WTC11 (cell line): ENCODE results near the gene EDC4. TPM values are rescaled to one million over a fixed set of nuclear protein-coding genes. Genes with fewer than 3 reads are reported as not detected.

Experiments used
- ATAC-seq: fragments of 200-7000 bp; cut with Tn5 transposase; 2 replicates; pipeline ENCODE4 v1.10.0; 2021; ENCODE audit warnings: mild to moderate bottlenecking, moderate library complexity
- CTCF ChIA-PET: fragments of 300-600 bp; sonication (Branson Sonifier 250); formaldehyde crosslinking; loops from one replicate; lab custom pipeline; 2021; ENCODE audit warnings: antibody characterized with exemption; lab: Charles Lee
- POLR2A ChIA-PET: fragments of 350-600 bp; sonication (Branson Sonifier 250); formaldehyde crosslinking; loops from one replicate; lab custom pipeline; 2021; ENCODE audit warnings: antibody characterized with exemption; lab: Charles Lee
- DNase-seq: peaks from one replicate; pipeline ENCODE4 v3.0.0; 2021; ENCODE audit warnings: low spot score
- H3K27ac Mint-ChIP-seq: 2 replicates; pipeline ENCODE4 v1.8.0; 2021; ENCODE audit warnings: mixed read lengths
- H3K27me3 Mint-ChIP-seq: 2 replicates; pipeline ENCODE4 v1.8.0; 2021; ENCODE audit warnings: low read depth, mild to moderate bottlenecking, moderate library complexity, mixed read lengths
- H3K36me3 Mint-ChIP-seq: 2 replicates; pipeline ENCODE4 v1.8.0; 2021; ENCODE audit warnings: mixed read lengths
- H3K4me1 Mint-ChIP-seq: 2 replicates; pipeline ENCODE4 v1.8.0; 2022; ENCODE audit warnings: mixed read lengths
- H3K4me3 Mint-ChIP-seq: 2 replicates; pipeline ENCODE4 v1.8.0; 2021; ENCODE audit warnings: mild to moderate bottlenecking, moderate library complexity, mixed read lengths
- H3K9me3 Mint-ChIP-seq: 2 replicates; pipeline ENCODE4 v1.8.0; 2021; ENCODE audit warnings: mixed read lengths
- ATF1 ChIP-seq: sonication (generic); formaldehyde crosslinking; IDR thresholded peaks from 2 replicates; pipeline ENCODE4 v1.8.1; 2023; ENCODE audit warnings: mild to moderate bottlenecking, moderate library complexity, missing genetic modification reagents
- ATF2 ChIP-seq: sonication (generic); formaldehyde crosslinking; IDR thresholded peaks from 2 replicates; pipeline ENCODE4 v1.8.1; 2022; ENCODE audit warnings: low read depth, missing genetic modification reagents, borderline replicate concordance
- CREB1 ChIP-seq: sonication (generic); formaldehyde crosslinking; IDR thresholded peaks from 2 replicates; pipeline ENCODE4 v1.8.0; 2023; ENCODE audit warnings: mild to moderate bottlenecking, missing genetic modification reagents
- CREM ChIP-seq: sonication (generic); formaldehyde crosslinking; IDR thresholded peaks from 2 replicates; pipeline ENCODE4 v1.8.1; 2022; ENCODE audit warnings: mild to moderate bottlenecking, missing genetic modification reagents, moderate library complexity
- E2F5 ChIP-seq: sonication (generic); formaldehyde crosslinking; IDR thresholded peaks from 2 replicates; pipeline ENCODE4 v1.8.1; 2022; ENCODE audit warnings: mild to moderate bottlenecking, moderate library complexity, missing genetic modification reagents
- ESRRA ChIP-seq: sonication (generic); formaldehyde crosslinking; IDR thresholded peaks from 2 replicates; pipeline ENCODE4 v1.8.1; 2022; ENCODE audit warnings: mild to moderate bottlenecking, missing genetic modification reagents, borderline replicate concordance
- GABPB1 ChIP-seq: sonication (generic); formaldehyde crosslinking; IDR thresholded peaks from 2 replicates; pipeline ENCODE4 v1.8.1; 2023; ENCODE audit warnings: mild to moderate bottlenecking, missing genetic modification reagents
- KAT7 ChIP-seq: sonication (generic); formaldehyde crosslinking; IDR thresholded peaks from 2 replicates; pipeline ENCODE4 v1.8.1; 2023; ENCODE audit warnings: missing genetic modification reagents, mild to moderate bottlenecking, borderline replicate concordance
- MAX ChIP-seq: sonication (generic); formaldehyde crosslinking; IDR thresholded peaks from 2 replicates; pipeline ENCODE4 v1.8.0; 2022; ENCODE audit warnings: mild to moderate bottlenecking, missing genetic modification reagents
- NR3C1 ChIP-seq: sonication (generic); formaldehyde crosslinking; conservative IDR thresholded peaks from 2 replicates; pipeline ENCODE4 v1.8.1; 2023; ENCODE audit warnings: low read depth, mild to moderate bottlenecking, missing genetic modification reagents
- RORB ChIP-seq: fragments of 250-450 bp; sonication (Bioruptor Pico); IDR thresholded peaks from 2 replicates; pipeline ENCODE4 v1.9.0; 2021; ENCODE audit warnings: mild to moderate bottlenecking
- SMAD4 ChIP-seq: sonication (generic); formaldehyde crosslinking; IDR thresholded peaks from 2 replicates; pipeline ENCODE4 v1.8.0; 2022; ENCODE audit warnings: mild to moderate bottlenecking, missing genetic modification reagents
- SOX15 ChIP-seq: fragments of 250-450 bp; sonication (Bioruptor Pico); IDR thresholded peaks from 2 replicates; pipeline ENCODE4 v1.9.0; 2021; ENCODE audit warnings: mild to moderate bottlenecking
- ZBTB21 ChIP-seq: sonication (generic); formaldehyde crosslinking; IDR thresholded peaks from 2 replicates; pipeline ENCODE4 v1.8.1; 2023; ENCODE audit warnings: mild to moderate bottlenecking, missing genetic modification reagents, borderline replicate concordance
- ZNF121 ChIP-seq: sonication (generic); formaldehyde crosslinking; IDR thresholded peaks from 2 replicates; pipeline ENCODE4 v1.8.0; 2023; ENCODE audit warnings: missing genetic modification reagents
- ZNF671 ChIP-seq: fragments of 250-450 bp; sonication (Bioruptor Pico); IDR thresholded peaks from 2 replicates; pipeline ENCODE4 v1.8.0; 2021; ENCODE audit warnings: mild to moderate bottlenecking
- total RNA-seq: library from RNA; stranded (reverse); gene quantifications from 3 replicates; pipeline ENCODE4 v1.2.3, GENCODE V29; 2021
- TF ChIP-seq, protein P1 (sequence below): fragments of 250-450 bp; sonication (Bioruptor Pico); IDR thresholded peaks from 2 replicates; pipeline ENCODE4 v1.9.0; 2021; ENCODE audit warnings: mild to moderate bottlenecking, borderline replicate concordance
- TF ChIP-seq, protein P2 (sequence below): sonication (generic); formaldehyde crosslinking; IDR thresholded peaks from 2 replicates; pipeline ENCODE4 v1.8.1; 2023; ENCODE audit warnings: mild to moderate bottlenecking, missing genetic modification reagents, moderate library complexity
- TF ChIP-seq, protein P3 (sequence below): fragments of 250-450 bp; sonication (Bioruptor Pico); IDR thresholded peaks from 2 replicates; pipeline ENCODE4 v2.1.2; 2022; ENCODE audit warnings: mild to moderate bottlenecking, moderate library complexity

The EDC4 gene
- total RNA-seq, 1 experiment from 2014 or later: 83.7 TPM

DNA sequence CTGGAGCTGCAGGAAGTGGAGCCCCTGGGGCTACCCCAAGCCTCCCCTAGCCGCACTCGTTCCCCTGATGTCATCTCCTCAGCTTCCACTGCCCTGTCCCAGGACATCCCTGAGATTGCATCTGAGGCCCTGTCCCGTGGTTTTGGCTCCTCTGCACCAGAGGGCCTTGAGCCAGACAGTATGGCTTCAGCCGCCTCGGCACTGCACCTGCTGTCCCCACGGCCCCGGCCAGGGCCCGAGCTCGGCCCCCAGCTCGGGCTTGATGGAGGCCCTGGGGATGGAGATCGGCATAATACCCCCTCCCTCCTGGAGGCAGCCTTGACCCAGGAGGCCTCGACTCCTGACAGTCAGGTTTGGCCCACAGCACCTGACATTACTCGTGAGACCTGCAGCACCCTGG lies 7.7 kb downstream of the EDC4 start:
- peaks cover 11% of the 10 kb centered on the region for H3K4me1 Mint-ChIP-seq
- H3K36me3 Mint-ChIP-seq: peaks cover 57% of the 10 kb centered on the region
- H3K9me3 Mint-ChIP-seq: no peaks in the 10 kb centered on the region
- H3K27ac Mint-ChIP-seq: no peak overlapping the region
- CTCF ChIA-PET: no interaction called here
- POLR2A ChIA-PET: no interaction called here
- DNase-seq: no peak
- no peak for TF ChIP-seq E2F5 (CRISPR knock-in tag)
- TF ChIP-seq CREB1: no peak
- no peak for TF ChIP-seq RORB (CRISPR knock-in tag)
- TF ChIP-seq ZNF121 (CRISPR knock-in tag): no peak
- TF ChIP-seq, protein P1, sequence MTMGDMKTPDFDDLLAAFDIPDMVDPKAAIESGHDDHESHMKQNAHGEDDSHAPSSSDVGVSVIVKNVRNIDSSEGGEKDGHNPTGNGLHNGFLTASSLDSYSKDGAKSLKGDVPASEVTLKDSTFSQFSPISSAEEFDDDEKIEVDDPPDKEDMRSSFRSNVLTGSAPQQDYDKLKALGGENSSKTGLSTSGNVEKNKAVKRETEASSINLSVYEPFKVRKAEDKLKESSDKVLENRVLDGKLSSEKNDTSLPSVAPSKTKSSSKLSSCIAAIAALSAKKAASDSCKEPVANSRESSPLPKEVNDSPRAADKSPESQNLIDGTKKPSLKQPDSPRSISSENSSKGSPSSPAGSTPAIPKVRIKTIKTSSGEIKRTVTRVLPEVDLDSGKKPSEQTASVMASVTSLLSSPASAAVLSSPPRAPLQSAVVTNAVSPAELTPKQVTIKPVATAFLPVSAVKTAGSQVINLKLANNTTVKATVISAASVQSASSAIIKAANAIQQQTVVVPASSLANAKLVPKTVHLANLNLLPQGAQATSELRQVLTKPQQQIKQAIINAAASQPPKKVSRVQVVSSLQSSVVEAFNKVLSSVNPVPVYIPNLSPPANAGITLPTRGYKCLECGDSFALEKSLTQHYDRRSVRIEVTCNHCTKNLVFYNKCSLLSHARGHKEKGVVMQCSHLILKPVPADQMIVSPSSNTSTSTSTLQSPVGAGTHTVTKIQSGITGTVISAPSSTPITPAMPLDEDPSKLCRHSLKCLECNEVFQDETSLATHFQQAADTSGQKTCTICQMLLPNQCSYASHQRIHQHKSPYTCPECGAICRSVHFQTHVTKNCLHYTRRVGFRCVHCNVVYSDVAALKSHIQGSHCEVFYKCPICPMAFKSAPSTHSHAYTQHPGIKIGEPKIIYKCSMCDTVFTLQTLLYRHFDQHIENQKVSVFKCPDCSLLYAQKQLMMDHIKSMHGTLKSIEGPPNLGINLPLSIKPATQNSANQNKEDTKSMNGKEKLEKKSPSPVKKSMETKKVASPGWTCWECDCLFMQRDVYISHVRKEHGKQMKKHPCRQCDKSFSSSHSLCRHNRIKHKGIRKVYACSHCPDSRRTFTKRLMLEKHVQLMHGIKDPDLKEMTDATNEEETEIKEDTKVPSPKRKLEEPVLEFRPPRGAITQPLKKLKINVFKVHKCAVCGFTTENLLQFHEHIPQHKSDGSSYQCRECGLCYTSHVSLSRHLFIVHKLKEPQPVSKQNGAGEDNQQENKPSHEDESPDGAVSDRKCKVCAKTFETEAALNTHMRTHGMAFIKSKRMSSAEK (CRISPR knock-in tag): no peak
- no peak for TF ChIP-seq ATF1 (CRISPR knock-in tag)
- TF ChIP-seq MAX (CRISPR knock-in tag): no peak
- TF ChIP-seq, protein P2, sequence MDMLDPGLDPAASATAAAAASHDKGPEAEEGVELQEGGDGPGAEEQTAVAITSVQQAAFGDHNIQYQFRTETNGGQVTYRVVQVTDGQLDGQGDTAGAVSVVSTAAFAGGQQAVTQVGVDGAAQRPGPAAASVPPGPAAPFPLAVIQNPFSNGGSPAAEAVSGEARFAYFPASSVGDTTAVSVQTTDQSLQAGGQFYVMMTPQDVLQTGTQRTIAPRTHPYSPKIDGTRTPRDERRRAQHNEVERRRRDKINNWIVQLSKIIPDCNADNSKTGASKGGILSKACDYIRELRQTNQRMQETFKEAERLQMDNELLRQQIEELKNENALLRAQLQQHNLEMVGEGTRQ: no peak
- no peak for TF ChIP-seq SOX15 (CRISPR knock-in tag)
- no peak for TF ChIP-seq KAT7 (CRISPR knock-in tag)
- TF ChIP-seq NR3C1 (CRISPR knock-in tag): no peak
- TF ChIP-seq ZBTB21 (CRISPR knock-in tag): no peak
- TF ChIP-seq SMAD4 (CRISPR knock-in tag): no peak
- TF ChIP-seq ESRRA: no peak
- TF ChIP-seq, all 79 proteins: peak for 0
- no peak for ATAC-seq
- Mint-ChIP-seq H3K4me3 (no peak overlapping the region), H3K27me3 (no peaks in the 10 kb centered on the region)

DNA sequence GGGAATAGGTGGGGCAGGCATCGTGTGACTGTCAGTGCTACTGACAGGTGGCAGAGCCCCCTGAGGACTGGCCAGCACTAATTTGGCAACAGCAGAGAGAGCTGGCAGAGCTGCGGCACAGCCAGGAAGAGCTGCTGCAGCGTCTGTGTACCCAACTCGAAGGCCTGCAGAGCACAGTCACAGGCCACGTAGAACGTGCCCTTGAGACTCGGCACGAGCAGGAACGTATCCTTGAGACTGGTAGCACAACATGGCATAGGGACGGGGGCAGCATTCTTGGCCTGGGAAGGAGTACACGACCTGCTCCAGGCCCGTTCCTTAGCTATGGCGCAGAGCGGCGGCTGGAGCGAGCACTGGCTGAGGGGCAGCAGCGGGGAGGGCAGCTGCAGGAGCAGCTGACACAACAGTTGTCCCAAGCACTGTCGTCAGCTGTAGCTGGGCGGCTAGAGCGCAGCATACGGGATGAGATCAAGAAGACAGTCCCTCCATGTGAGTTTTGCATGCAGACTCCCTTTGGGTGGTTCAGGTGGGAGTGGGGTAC lies 8.8 kb downstream of the EDC4 start:
- no peak for DNase-seq
- Mint-ChIP-seq H3K4me1 (peaks cover 21% of the 10 kb centered on the region), H3K4me3 (no peak overlapping the region), H3K27me3 (no peaks in the 10 kb centered on the region)
- no peak for TF ChIP-seq ZNF671 (CRISPR knock-in tag)
- TF ChIP-seq, all 79 proteins: peak for 0
- Mint-ChIP-seq H3K36me3 (peaks cover 51% of the 10 kb centered on the region), H3K9me3 (no peaks in the 10 kb centered on the region), H3K27ac (no peak overlapping the region)
- ATAC-seq: no peak
- ChIA-PET CTCF (interaction anchor here (1.1 to 5.5 kb wide), 3 partner anchors 10 to 60 kb away, joined by 3 to 144 read pairs (median 61); partner anchors contain the start of genes CTRL and LCAT), POLR2A (interaction anchor here (1.1 kb wide), 1 partner anchor 10 kb away, joined by 4 read pairs; no protein-coding TSS in a partner anchor)

GRCh38 chr16:67882374-67883145 lies 9.7 kb downstream of the EDC4 start:
- H3K27me3 Mint-ChIP-seq: no peaks in the 10 kb centered on the region
- ChIA-PET POLR2A (interaction anchor here (1.1 to 2.6 kb wide), 3 partner anchors 10 to 44 kb away, joined by 3 to 9 read pairs (median 4); partner anchors contain the start of gene PSKH1), CTCF (interaction anchor here (0.9 to 5.5 kb wide), 12 partner anchors 8 to 362 kb away, joined by 3 to 144 read pairs (median 22); partner anchors contain the start of genes CTRL, EDC4, LCAT and PSKH1)
- H3K4me3 Mint-ChIP-seq: no peak overlapping the region
- H3K36me3 Mint-ChIP-seq: peaks cover 42% of the 10 kb centered on the region
- H3K9me3 Mint-ChIP-seq: no peaks in the 10 kb centered on the region
- no peak overlapping the region for H3K27ac Mint-ChIP-seq
- peaks cover 23% of the 10 kb centered on the region for H3K4me1 Mint-ChIP-seq
- DNase-seq: no peak
- no peak for ATAC-seq
- TF ChIP-seq, protein P3, sequence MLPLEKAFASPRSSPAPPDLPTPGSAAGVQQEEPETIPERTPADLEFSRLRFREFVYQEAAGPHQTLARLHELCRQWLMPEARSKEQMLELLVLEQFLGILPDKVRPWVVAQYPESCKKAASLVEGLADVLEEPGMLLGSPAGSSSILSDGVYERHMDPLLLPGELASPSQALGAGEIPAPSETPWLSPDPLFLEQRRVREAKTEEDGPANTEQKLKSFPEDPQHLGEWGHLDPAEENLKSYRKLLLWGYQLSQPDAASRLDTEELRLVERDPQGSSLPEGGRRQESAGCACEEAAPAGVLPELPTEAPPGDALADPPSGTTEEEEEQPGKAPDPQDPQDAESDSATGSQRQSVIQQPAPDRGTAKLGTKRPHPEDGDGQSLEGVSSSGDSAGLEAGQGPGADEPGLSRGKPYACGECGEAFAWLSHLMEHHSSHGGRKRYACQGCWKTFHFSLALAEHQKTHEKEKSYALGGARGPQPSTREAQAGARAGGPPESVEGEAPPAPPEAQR (CRISPR knock-in tag): no peak
- no peak for TF ChIP-seq ATF2 (CRISPR knock-in tag)
- no peak for TF ChIP-seq CREM (CRISPR knock-in tag)
- TF ChIP-seq ZBTB21 (CRISPR knock-in tag): no peak
- TF ChIP-seq GABPB1: no peak
